Measurements from ENCODE around the gene GRIN2B.
A peak's percentile ranks its signal among the peaks of the same experiment; 100 is the strongest.

Gene GRIN2B

GRCh38 chr12:13945641-13946040, 35.8 kb downstream of the GRIN2B start:
- no peaks in the 10 kb centered on the region for H3K79me2 ChIP-seq (ENCODE audit: low read length)
- no peak overlapping the region for H3K4me2 ChIP-seq (ENCODE audit: low read length)
- H3K9ac ChIP-seq (ENCODE audit: low read length): no peak overlapping the region
- 0 out of 2 replicates have a peak, but pooled peaks cover 2% of the 10 kb centered on the region for H3K27me3 ChIP-seq (ENCODE audit: low read depth, low read length)
- no peak overlapping the region for H2AFZ ChIP-seq (ENCODE audit: low read depth, low read length)
- no peak overlapping the region for H3K27ac ChIP-seq (ENCODE audit: low read length)
- no peaks in the 10 kb centered on the region for H3K9me3 ChIP-seq (ENCODE audit: insufficient read depth, low read length)
- H4K20me1 ChIP-seq (ENCODE audit: insufficient read depth, low read length): no peaks in the 10 kb centered on the region
- H3K4me3 ChIP-seq (ENCODE audit: low read length): no peak overlapping the region
- no peaks in the 10 kb centered on the region for H3K36me3 ChIP-seq (replicated peaks; ENCODE audit: low read depth, low read length)
- TF ChIP-seq, protein P1, sequence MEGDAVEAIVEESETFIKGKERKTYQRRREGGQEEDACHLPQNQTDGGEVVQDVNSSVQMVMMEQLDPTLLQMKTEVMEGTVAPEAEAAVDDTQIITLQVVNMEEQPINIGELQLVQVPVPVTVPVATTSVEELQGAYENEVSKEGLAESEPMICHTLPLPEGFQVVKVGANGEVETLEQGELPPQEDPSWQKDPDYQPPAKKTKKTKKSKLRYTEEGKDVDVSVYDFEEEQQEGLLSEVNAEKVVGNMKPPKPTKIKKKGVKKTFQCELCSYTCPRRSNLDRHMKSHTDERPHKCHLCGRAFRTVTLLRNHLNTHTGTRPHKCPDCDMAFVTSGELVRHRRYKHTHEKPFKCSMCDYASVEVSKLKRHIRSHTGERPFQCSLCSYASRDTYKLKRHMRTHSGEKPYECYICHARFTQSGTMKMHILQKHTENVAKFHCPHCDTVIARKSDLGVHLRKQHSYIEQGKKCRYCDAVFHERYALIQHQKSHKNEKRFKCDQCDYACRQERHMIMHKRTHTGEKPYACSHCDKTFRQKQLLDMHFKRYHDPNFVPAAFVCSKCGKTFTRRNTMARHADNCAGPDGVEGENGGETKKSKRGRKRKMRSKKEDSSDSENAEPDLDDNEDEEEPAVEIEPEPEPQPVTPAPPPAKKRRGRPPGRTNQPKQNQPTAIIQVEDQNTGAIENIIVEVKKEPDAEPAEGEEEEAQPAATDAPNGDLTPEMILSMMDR (IDR thresholded peaks at IDR 0.05; ENCODE audit: low read depth, low read length): no peak
- TF ChIP-seq EZH2phosphoT487 (IDR thresholded peaks at IDR 0.05; ENCODE audit: low read depth): no peak
- peaks cover 12% of the 10 kb centered on the region for H3K4me1 ChIP-seq (ENCODE audit: low read length)

- Histone ChIP-seq H3K79me2 (ENCODE audit: low read length) (no peaks in the 10 kb centered on the region), H3K27me3 (ENCODE audit: low read depth, low read length) (0 out of 2 replicates have a peak, but pooled peaks cover 2% of the 10 kb centered on the region), H3K36me3 (replicated peaks; ENCODE audit: low read depth, low read length) (no peaks in the 10 kb centered on the region), H3K4me2 (ENCODE audit: low read length) (no peak overlapping the region), H3K9ac (ENCODE audit: low read length) (no peak overlapping the region), H4K20me1 (ENCODE audit: insufficient read depth, low read length) (no peaks in the 10 kb centered on the region), H3K9me3 (ENCODE audit: insufficient read depth, low read length) (no peaks in the 10 kb centered on the region), H3K4me1 (ENCODE audit: low read length) (peaks cover 12% of the 10 kb centered on the region), H2AFZ (ENCODE audit: low read depth, low read length) (no peak overlapping the region), H3K27ac (ENCODE audit: low read length) (no peak overlapping the region), H3K4me3 (ENCODE audit: low read length) (no peak overlapping the region)
- no peak for TF ChIP-seq EZH2phosphoT487 (IDR thresholded peaks at IDR 0.05; ENCODE audit: low read depth)
- TF ChIP-seq, protein P1 (IDR thresholded peaks at IDR 0.05; ENCODE audit: low read depth, low read length): no peak
Observed at GRCh38 chr12:13945236-13945635, 36.2 kb downstream of the GRIN2B start.

DNA sequence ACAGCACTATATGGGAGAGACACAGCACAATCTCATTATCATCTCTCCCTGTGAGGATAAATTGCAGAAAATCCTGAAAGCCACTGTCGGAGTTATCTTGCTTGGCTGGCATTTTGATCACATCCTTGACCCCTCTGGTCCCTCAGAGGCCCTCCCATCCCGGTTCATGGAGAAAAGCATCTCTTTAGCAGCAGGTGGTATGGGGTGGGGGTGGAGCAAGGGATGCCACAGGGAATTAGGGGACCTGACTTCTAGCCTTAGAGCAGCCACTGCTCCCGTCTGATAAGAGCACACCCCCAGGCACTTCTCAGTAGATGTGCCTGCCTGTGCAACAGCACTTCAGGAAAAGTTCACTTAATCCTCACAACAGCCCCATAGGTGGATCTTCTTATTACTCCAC, 38.6 kb downstream of the GRIN2B start:
- H3K79me2 ChIP-seq (ENCODE audit: low read length): no peaks in the 10 kb centered on the region
- H3K9ac ChIP-seq (ENCODE audit: low read length): no peak overlapping the region
- H2AFZ ChIP-seq (ENCODE audit: low read depth, low read length): no peak overlapping the region
- TF ChIP-seq, protein P1 (IDR thresholded peaks at IDR 0.05; ENCODE audit: low read depth, low read length): no peak
- no peak for TF ChIP-seq EZH2phosphoT487 (IDR thresholded peaks at IDR 0.05; ENCODE audit: low read depth)
- H3K4me2 ChIP-seq (ENCODE audit: low read length): no peak overlapping the region
- H3K9me3 ChIP-seq (ENCODE audit: insufficient read depth, low read length): peaks cover 9% of the 10 kb centered on the region; the same call in 1 of the 2 replicates
- H3K4me3 ChIP-seq (ENCODE audit: low read length): no peak overlapping the region
- H4K20me1 ChIP-seq (ENCODE audit: insufficient read depth, low read length): no peaks in the 10 kb centered on the region
- H3K27me3 ChIP-seq (ENCODE audit: low read depth, low read length): 0 out of 2 replicates have a peak, but pooled peaks cover 1% of the 10 kb centered on the region
- no peak overlapping the region for H3K27ac ChIP-seq (ENCODE audit: low read length)
- H3K4me1 ChIP-seq (ENCODE audit: low read length): peaks cover 13% of the 10 kb centered on the region
- H3K36me3 ChIP-seq (replicated peaks; ENCODE audit: low read depth, low read length): no peaks in the 10 kb centered on the region

- TF ChIP-seq EZH2phosphoT487 (IDR thresholded peaks at IDR 0.05; ENCODE audit: low read depth): no peak
- TF ChIP-seq, protein P1 (IDR thresholded peaks at IDR 0.05; ENCODE audit: low read depth, low read length): peak; percentile 76
- Histone ChIP-seq H2AFZ (ENCODE audit: low read depth, low read length) (peak overlapping the region; percentile 70), H3K4me1 (ENCODE audit: low read length) (peaks cover 17% of the 10 kb centered on the region), H3K4me3 (ENCODE audit: low read length) (peak overlapping the region; percentile 48), H3K27ac (ENCODE audit: low read length) (no peak overlapping the region), H4K20me1 (ENCODE audit: insufficient read depth, low read length) (no peaks in the 10 kb centered on the region), H3K79me2 (ENCODE audit: low read length) (no peaks in the 10 kb centered on the region), H3K4me2 (ENCODE audit: low read length) (peak overlapping the region; percentile 69), H3K36me3 (replicated peaks; ENCODE audit: low read depth, low read length) (peaks cover 2% of the 10 kb centered on the region), H3K27me3 (ENCODE audit: low read depth, low read length) (no peaks in the 10 kb centered on the region), H3K9ac (ENCODE audit: low read length) (no peak overlapping the region), H3K9me3 (ENCODE audit: insufficient read depth, low read length) (peaks cover 9% of the 10 kb centered on the region; the same call in 1 of the 2 replicates)
Observed at GRCh38 chr12:13941258-13942249, 39.8 kb downstream of the GRIN2B start.

Data from OCI-LY3 (cell line).